HEK293T (cell line): Measurements from ENCODE around the gene HDHD5.
A peak's percentile ranks its signal among the peaks of the same experiment; 100 is the strongest.

Source experiments
- CTCF ChIA-PET: fragments of 350-600 bp; formaldehyde crosslinking; extraction: SDS; loops from one replicate; lab custom pipeline; 2021; ENCODE audit warnings: antibody characterized with exemption, inconsistent platforms; lab: Yijun Ruan, JAX
- POLR2A ChIA-PET: fragments of 350-600 bp; formaldehyde crosslinking; extraction: SDS; loops from one replicate; lab custom pipeline; 2020; ENCODE audit warnings: antibody characterized with exemption, inconsistent platforms; lab: Yijun Ruan, JAX
- DNase-seq: peaks from one replicate; pipeline ENCODE4 v3.0.0; 2012; ENCODE audit warnings: mixed read lengths; ENCODE audit errors: extremely low spot score
- ARNT ChIP-seq: fragments of 450-650 bp; IDR thresholded peaks from 2 replicates; pipeline ENCODE4 v1.6.1; 2017; ENCODE audit warnings: mild to moderate bottlenecking
- BHLHE40 ChIP-seq: fragments of 450-650 bp; IDR thresholded peaks from 2 replicates; pipeline ENCODE4 v1.6.1; 2016; ENCODE audit warnings: mild to moderate bottlenecking, moderate library complexity, borderline replicate concordance
- CTBP1 ChIP-seq: fragments of 450-650 bp; IDR thresholded peaks from 2 replicates; pipeline ENCODE4 v1.6.1; 2016; ENCODE audit warnings: borderline replicate concordance
- ELF4 ChIP-seq: fragments of 450-650 bp; IDR thresholded peaks from 2 replicates; pipeline ENCODE4 v1.6.1; 2017; ENCODE audit warnings: antibody characterized with exemption
- FOXA1 ChIP-seq: fragments of 450-650 bp; IDR thresholded peaks from 2 replicates; pipeline ENCODE4 v1.6.1; 2016; ENCODE audit warnings: mild to moderate bottlenecking
- FOXK2 ChIP-seq: fragments of 450-650 bp; IDR thresholded peaks from 2 replicates; pipeline ENCODE4 v1.6.1; 2016; ENCODE audit warnings: mild to moderate bottlenecking
- FOXM1 ChIP-seq: fragments of 450-650 bp; IDR thresholded peaks from 2 replicates; pipeline ENCODE4 v1.6.1; 2017; ENCODE audit warnings: mild to moderate bottlenecking, borderline replicate concordance
- HDGF ChIP-seq: fragments of 450-650 bp; IDR thresholded peaks from 2 replicates; pipeline ENCODE4 v1.6.1; 2017; ENCODE audit warnings: antibody characterized with exemption, borderline replicate concordance
- L3MBTL2 ChIP-seq: fragments of 450-650 bp; conservative IDR thresholded peaks from 2 replicates; pipeline ENCODE4 v1.6.1; 2016; ENCODE audit warnings: mild to moderate bottlenecking
- LEF1 ChIP-seq: fragments of 450-650 bp; IDR thresholded peaks from 2 replicates; pipeline ENCODE4 v1.6.1; 2017; ENCODE audit warnings: mild to moderate bottlenecking, borderline replicate concordance
- NFRKB ChIP-seq: fragments of 450-650 bp; IDR thresholded peaks from 2 replicates; pipeline ENCODE4 v1.6.1; 2016; ENCODE audit warnings: mild to moderate bottlenecking, moderate library complexity
- SP1 ChIP-seq: fragments of 450-650 bp; IDR thresholded peaks from 2 replicates; pipeline ENCODE4 v1.6.1; 2017
- SUZ12 ChIP-seq: fragments of 450-650 bp; IDR thresholded peaks from 2 replicates; pipeline ENCODE4 v1.6.1; 2016; ENCODE audit warnings: mild to moderate bottlenecking
- TARDBP ChIP-seq: fragments of 450-650 bp; IDR thresholded peaks from 2 replicates; pipeline ENCODE4 v1.6.1; 2016
- ZNF384 ChIP-seq: fragments of 450-650 bp; IDR thresholded peaks from 2 replicates; pipeline ENCODE4 v1.6.1; 2016
- TF ChIP-seq, protein P1 (sequence below): fragments of 450-650 bp; IDR thresholded peaks from 2 replicates; pipeline ENCODE4 v1.6.1; 2016

Gene HDHD5

DNA sequence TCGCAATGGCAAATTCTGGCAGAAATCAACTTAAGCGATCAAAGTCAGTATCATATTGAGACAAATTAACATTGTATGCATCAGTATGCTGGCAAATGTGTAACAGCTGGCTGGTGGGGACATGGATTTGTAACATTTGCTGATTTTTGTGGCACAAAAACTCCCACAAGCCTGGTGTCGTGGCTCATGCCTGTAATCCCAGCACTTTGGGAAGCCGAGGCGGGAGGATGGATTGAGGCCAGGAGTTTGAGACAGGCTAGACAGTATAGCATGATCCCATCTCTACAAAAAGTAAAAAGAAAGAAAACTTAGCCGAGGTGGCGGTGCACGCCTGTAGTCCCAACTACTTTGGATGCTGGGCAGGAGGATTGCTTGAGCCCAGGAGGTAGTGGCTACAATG lies 17.6 kb upstream of the HDHD5 start:
- no peak for DNase-seq
- no peak for TF ChIP-seq SP1
- no peak for TF ChIP-seq HDGF
- no peak for TF ChIP-seq CTBP1
- no peak for TF ChIP-seq LEF1
- TF ChIP-seq, protein P1, sequence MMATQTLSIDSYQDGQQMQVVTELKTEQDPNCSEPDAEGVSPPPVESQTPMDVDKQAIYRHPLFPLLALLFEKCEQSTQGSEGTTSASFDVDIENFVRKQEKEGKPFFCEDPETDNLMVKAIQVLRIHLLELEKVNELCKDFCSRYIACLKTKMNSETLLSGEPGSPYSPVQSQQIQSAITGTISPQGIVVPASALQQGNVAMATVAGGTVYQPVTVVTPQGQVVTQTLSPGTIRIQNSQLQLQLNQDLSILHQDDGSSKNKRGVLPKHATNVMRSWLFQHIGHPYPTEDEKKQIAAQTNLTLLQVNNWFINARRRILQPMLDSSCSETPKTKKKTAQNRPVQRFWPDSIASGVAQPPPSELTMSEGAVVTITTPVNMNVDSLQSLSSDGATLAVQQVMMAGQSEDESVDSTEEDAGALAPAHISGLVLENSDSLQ, result no peak
- no peak for TF ChIP-seq TARDBP
- TF ChIP-seq ELF4, result no peak
- no peak for TF ChIP-seq ZNF384
- no peak for TF ChIP-seq L3MBTL2
- TF ChIP-seq FOXA1, result no peak
- no peak for TF ChIP-seq FOXK2
- no peak for TF ChIP-seq SUZ12
- no peak for TF ChIP-seq NFRKB
- no peak for TF ChIP-seq FOXM1
- TF ChIP-seq BHLHE40, result no peak
- TF ChIP-seq ARNT, result no peak
- CTCF ChIA-PET, result no interaction called here
- POLR2A ChIA-PET, result interaction anchor here (0.7 kb wide), 1 partner anchor 128 kb away, joined by 5 read pairs; no protein-coding TSS in a partner anchor

DNA sequence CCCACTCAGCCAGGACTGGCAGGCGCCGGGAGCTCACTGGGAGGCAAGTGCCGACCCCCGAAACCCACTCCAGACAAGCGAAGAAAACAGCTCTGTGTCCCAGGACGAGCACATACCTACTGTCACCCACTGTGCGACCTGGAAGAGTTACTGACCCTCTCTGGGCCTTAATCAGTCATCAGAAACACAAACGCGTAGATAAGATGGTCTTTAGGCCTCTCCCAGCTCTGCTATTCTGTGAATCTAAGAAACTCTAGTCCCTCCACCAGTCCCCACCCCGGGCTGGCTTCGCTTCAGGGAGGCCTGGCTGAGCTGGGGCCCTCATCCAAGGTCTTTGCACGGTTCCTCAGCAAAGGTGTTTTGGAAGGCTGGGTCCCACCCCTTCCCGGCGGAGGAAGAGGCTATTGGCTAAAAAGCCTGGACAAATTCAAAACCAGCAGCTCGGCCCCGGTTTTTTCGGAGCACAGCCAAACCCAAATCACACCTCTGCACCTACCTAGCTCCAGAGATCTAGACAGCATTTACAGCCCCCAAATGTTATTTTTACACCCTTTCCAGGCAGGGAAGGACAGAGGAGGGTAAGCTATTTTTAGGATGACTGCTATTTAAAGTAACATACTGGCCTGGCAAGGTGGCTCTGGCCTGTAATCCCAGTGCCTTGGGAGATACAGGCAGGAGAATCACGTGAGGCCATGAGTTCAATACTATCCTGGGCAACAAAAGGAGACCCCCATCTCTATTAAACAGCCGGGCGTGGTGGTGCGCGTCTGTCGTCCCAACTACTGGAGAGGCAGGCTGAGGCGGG lies 13.2 kb upstream of the HDHD5 start:
- ChIA-PET CTCF (interaction anchor here (0.5 to 3.2 kb wide), 61 partner anchors 9 to 563 kb away, joined by 3 to 38 read pairs (median 4); partner anchors contain the start of gene HDHD5), POLR2A (interaction anchor here (0.5 to 2.7 kb wide), 43 partner anchors 9 to 467 kb away, joined by 3 to 39 read pairs (median 4); partner anchors contain the start of genes BCL2L13, CECR2, HDHD5 and TMEM121B)
- DNase-seq, result no peak

DNA sequence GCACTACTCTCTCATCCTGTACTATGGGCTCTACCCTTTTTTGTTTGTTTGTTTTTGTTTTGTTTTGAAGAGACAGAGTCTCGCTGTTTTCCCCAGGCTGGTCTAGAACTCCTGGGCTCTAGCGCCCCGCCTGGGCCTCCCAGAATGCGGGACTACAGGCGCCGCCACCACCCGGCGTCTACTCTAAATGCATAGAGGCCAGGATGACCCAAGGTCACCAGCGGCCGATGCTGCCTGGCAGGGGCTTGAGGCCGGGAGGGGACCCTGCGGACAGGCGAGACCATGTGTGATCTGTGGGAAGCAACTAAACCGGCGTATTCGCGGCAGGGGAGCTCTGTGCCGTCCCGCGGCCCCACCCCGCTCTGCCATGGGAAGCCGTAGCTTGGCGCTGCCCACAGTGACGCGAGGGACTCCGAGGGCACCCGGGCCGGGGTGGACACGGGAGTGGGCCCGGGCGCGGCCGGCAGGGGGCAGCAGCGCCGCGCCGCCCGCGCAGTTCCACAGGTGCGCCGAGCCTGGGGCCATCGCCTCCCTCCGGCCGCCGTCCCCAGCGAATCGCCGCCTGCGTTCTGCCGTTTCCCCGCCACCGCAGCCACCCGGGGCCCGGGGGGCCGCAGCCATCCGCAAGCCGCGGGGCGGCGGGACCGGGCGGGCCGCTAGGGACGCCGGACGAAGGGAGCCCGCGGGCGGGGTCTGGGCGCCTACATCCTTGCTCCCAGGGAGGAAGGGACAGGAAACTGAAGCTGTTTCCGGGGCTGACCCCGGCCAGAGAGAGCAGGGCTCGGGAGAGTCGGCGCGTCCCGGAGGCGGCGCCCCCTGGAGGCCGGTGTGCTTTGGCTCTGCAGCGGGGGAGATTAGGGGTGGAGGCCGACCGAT lies 12.3 kb upstream of the HDHD5 start:
- TF ChIP-seq SP1, result no peak
- TF ChIP-seq FOXA1, result no peak
- no peak for TF ChIP-seq NFRKB
- TF ChIP-seq ZNF384, result no peak
- peak; percentile 77; the same call in 1 of the 2 replicates for TF ChIP-seq TARDBP
- TF ChIP-seq FOXM1, result no peak; the same call in 1 of the 2 replicates
- TF ChIP-seq HDGF, result no peak
- peak; percentile 25; the same call in 1 of the 2 replicates for TF ChIP-seq L3MBTL2
- TF ChIP-seq, protein P1, result no peak
- TF ChIP-seq CTBP1, result no peak
- TF ChIP-seq LEF1, result 0 out of 2 replicates have a peak, but pooled peaks have one; percentile 73
- no peak for TF ChIP-seq SUZ12
- no peak for TF ChIP-seq FOXK2
- no peak for TF ChIP-seq BHLHE40
- 0 out of 2 replicates have a peak, but pooled peaks have one; percentile 28 for TF ChIP-seq ARNT
- TF ChIP-seq ELF4, result no peak
- CTCF ChIA-PET, result interaction anchor here (0.5 to 3.2 kb wide), 63 partner anchors 9 to 563 kb away, joined by 3 to 38 read pairs (median 4); partner anchors contain the start of genes BCL2L13 and HDHD5
- POLR2A ChIA-PET, result interaction anchor here (0.5 to 2.7 kb wide), 44 partner anchors 9 to 467 kb away, joined by 3 to 39 read pairs (median 4); partner anchors contain the start of genes BCL2L13, CECR2, HDHD5 and TMEM121B
- peak; percentile 95 for DNase-seq

More for the DNA sequence above, 13.2 kb upstream of the HDHD5 start:
- TF ChIP-seq ARNT (no peak), SP1 (no peak), L3MBTL2 (no peak), FOXM1 (no peak), LEF1 (no peak), SUZ12 (no peak), CTBP1 (no peak), FOXA1 (no peak), BHLHE40 (no peak), HDGF (no peak), ZNF384 (no peak), TARDBP (no peak), FOXK2 (no peak), NFRKB (no peak)
- TF ChIP-seq, protein P1, result no peak

DNA sequence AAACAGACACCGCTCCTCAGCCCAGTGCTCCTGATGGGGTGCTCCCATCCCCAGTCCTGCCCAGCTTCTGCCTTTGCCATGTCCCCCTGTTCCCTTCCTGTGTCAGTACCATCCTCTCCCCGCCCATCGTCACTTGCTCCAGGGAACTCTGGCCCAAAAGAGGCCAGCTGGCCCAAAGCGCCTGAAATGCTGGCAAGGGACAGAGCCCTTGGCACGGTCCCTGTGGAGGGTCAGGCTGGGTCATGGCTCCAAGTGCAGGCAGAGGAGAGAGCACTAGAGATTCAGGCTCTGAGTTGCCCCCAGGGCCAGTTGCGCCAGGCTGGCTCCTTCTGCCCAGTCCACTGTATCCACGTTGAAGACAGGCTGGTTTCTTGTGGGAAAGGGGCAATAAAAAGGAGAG lies 8.4 kb upstream of the HDHD5 start:
- POLR2A ChIA-PET, result interaction anchor here (1.0 to 1.1 kb wide), 2 partner anchors 8 to 10 kb away, joined by 3 read pairs; no protein-coding TSS in a partner anchor
- DNase-seq, result no peak
- TF ChIP-seq ARNT (no peak), FOXA1 (no peak), BHLHE40 (no peak), HDGF (no peak), SP1 (no peak), CTBP1 (no peak), ELF4 (no peak), ZNF384 (no peak), NFRKB (no peak), FOXK2 (no peak)
- TF ChIP-seq, protein P1, result no peak
- CTCF ChIA-PET, result interaction anchor here (1.6 kb wide), 1 partner anchor 8 kb away, joined by 3 read pairs; no protein-coding TSS in a partner anchor
